ENCODE measurements around the gene ZIC4. TPM values are rescaled to one million over a fixed set of nuclear protein-coding genes. Genes with fewer than 3 reads are reported as not detected.

The ZIC4 gene
- total and polyA plus RNA-seq, 2 of the 4 experiments (the other 2 are of a cell fraction), result not detected

DNA sequence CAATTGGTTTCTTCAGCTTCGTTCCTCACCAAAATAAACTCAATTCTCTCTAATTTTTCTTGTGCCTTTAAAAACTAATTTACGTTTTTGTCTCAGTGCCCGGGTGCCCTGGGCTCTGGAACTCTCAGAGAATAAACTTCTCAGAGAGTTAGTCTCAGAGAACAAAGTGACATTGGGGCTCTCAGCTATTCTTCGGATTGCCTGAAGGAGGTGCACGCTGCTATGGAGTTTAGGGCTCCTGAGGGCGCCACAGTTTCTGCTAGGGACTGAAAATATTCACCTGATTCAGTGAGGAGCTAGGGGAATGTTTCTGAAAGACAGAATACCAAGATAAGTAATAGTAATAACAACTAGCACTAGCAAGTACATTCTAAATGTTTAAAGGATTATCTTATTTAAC, 22.7 kb downstream of the ZIC4 start:
- Histone ChIP-seq H3K4me1 (ENCODE audit: control insufficient read depth, insufficient read depth, low read length) (no peaks in the 10 kb centered on the region), H3K4me3 (ENCODE audit: insufficient read depth, low read depth, low read length) (no peak overlapping the region), H3K4me2 (ENCODE audit: low read depth, low read length) (no peak overlapping the region), H2BK120ac (ENCODE audit: low read depth, low read length) (no peak overlapping the region), H3K9me1 (ENCODE audit: insufficient read depth, low read length) (no peaks in the 10 kb centered on the region), H2AK9ac (replicated peaks; ENCODE audit: low read depth, low read length, poor library complexity) (no peak overlapping the region), H3K18ac (ENCODE audit: low read depth, low read length) (no peak overlapping the region), H3K79me1 (ENCODE audit: low read depth in 1 of 2, low read length in 2 of 2) (no peaks in the 10 kb centered on the region), H4K20me1 (ENCODE audit: insufficient read depth, low read length) (no peaks in the 10 kb centered on the region; the same call in 1 of the 2 replicates), H3K56ac (ENCODE audit: extremely low read depth, insufficient read depth, low read length) (no peak overlapping the region), H2BK5ac (ENCODE audit: low read depth, low read length, poor library complexity, severe bottlenecking) (no peak overlapping the region), H3K36me3 (ENCODE audit: control insufficient read depth, insufficient read depth, low read length) (no peaks in the 10 kb centered on the region), H2AK5ac (ENCODE audit: low read depth, low read length) (no peak overlapping the region), H2AFZ (replicated peaks; ENCODE audit: low read length, poor library complexity) (no peak overlapping the region), H4K5ac (ENCODE audit: low read depth, low read length) (no peak overlapping the region), H3K9ac (ENCODE audit: low read depth, low read length) (no peak overlapping the region), H4K91ac (ENCODE audit: insufficient read depth, low read depth, low read length) (no peak overlapping the region), H2BK15ac (ENCODE audit: low read depth, low read length) (no peak overlapping the region), H3K27ac (ENCODE audit: insufficient read depth, low read length) (no peak overlapping the region), H4K8ac (ENCODE audit: low read depth in 2 of 2, low read length in 2 of 2) (no peak overlapping the region), H2BK20ac (ENCODE audit: low read depth, low read length) (no peak overlapping the region), H3K23ac (ENCODE audit: low read depth, low read length) (no peak overlapping the region), H3K9me3 (ENCODE audit: control insufficient read depth, insufficient read depth, low read length) (0 out of 2 replicates have a peak, but pooled peaks cover 4% of the 10 kb centered on the region), H3K14ac (replicated peaks; ENCODE audit: low read depth, low read length) (no peak overlapping the region), H3K27me3 (ENCODE audit: control insufficient read depth, insufficient read depth, low read length) (peaks cover 75% of the 10 kb centered on the region), H3K4ac (ENCODE audit: low read depth, low read length) (no peak overlapping the region)
- CTCF ChIA-PET, result interaction anchor here (0.6 to 1.1 kb wide), 2 partner anchors 695 to 1478 kb away, joined by 3 to 4 read pairs; no protein-coding TSS in a partner anchor
- dilution Hi-C loops (cut with HindIII; ENCODE audit: low sequenced_read_pairs, unreplicated experiment) (no loop called here), intact Hi-C loops (cut with micrococcal nuclease) (no loop called here), in situ Hi-C loops (cut with MboI; ENCODE audit: low sequenced_read_pairs) (no loop called here)
- POLR2A ChIA-PET (ENCODE audit: unreplicated experiment), result no interaction called here
- DNase-seq, result no peak
- BruUV-seq (replicated peaks), result no TSS peak
- no peak for ATAC-seq (ENCODE audit: low read depth)
- 0% methylated on average over 1 of the region's 6 CpGs; no CpG with 5 or more reads in 1 of the 2 experiments for WGBS, 2 experiments (ENCODE audit: extremely low coverage in 2 of 2, insufficient read length in 1 of 2)
- TF ChIP-seq MAZ (IDR thresholded peaks at IDR 0.05; ENCODE audit: borderline replicate concordance, low read depth, low read length) (no peak), BHLHE40 (IDR thresholded peaks at IDR 0.05; ENCODE audit: low read depth, low read length) (no peak)
